Body of pancreas (tissue), 4 donors: ENCODE data around the gene OR10A6. TPM values are rescaled to one million over a fixed set of nuclear protein-coding genes. Genes with fewer than 3 reads are reported as not detected.
A peak's percentile ranks its signal among the peaks of the same experiment; 100 is the strongest.

Experiments
- ATAC-seq: fragments of 150-250 bp; one replicate; pipeline ENCODE4 v1.9.1; 2016
- DNase-seq, 4 donors: peaks; one replicate each; pipeline ENCODE4 v3.0.0-alpha.2; 2019
- H3K27ac ChIP-seq, 4 donors: fragments of 200-600 bp; sonication (generic); 1 replicate in 3 of 4; 2 replicates in 1 of 4; pipeline versions ENCODE4 v1.5.1 to v1.6.1; 2016 to 2019; ENCODE audit warnings: mild to moderate bottlenecking in 1 of 4, mixed read lengths in 1 of 4, moderate library complexity in 1 of 4
- H3K27me3 ChIP-seq, 2 donors: fragments of 200-600 bp; sonication (generic); one replicate each; pipeline ENCODE4 v1.6.0; 2016; ENCODE audit warnings: mild to moderate bottlenecking in 1 of 2
- H3K36me3 ChIP-seq, 2 donors: fragments of 200-600 bp; sonication (generic); replicated peaks in 1 of 2; 2 replicates each; pipeline ENCODE4 v1.5.1; 2016; ENCODE audit warnings: low read depth in 2 of 2; ENCODE audit not compliant: insufficient read depth in 1 of 2
- H3K4me1 ChIP-seq: fragments of 200-600 bp; sonication (generic); one replicate; pipeline ENCODE4 v1.6.0; 2016
- H3K4me3 ChIP-seq, 2 donors: fragments of 200-600 bp; sonication (generic); 1 replicate in 1 of 2; 2 replicates in 1 of 2; pipeline ENCODE4 v1.5.1; 2016 to 2019
- H3K9me3 ChIP-seq, 3 donors: fragments of 200-600 bp; sonication (generic); 1 replicate in 2 of 3; 2 replicates in 1 of 3; pipeline ENCODE4 v1.5.1; 2016
- POLR2A ChIP-seq, 3 donors: fragments of 450-650 bp; IDR thresholded peaks; one replicate each; pipeline ENCODE4 v1.6.1; 2016; ENCODE audit warnings: antibody characterized with exemption in 3 of 3, mild to moderate bottlenecking in 2 of 3
- WGBS, 2 donors: methylation state at CpG; one replicate each; pipeline ENCODE4 v1.1.5; 2017; 5-methylcytosine and 5-hydroxymethylcytosine counted together
- intact Hi-C: fragments of 100-400 bp; cut with DNase I; formaldehyde crosslinking; loops from one replicate; pipeline ENCODE4 v1.15.1; 2023
- total RNA-seq, 2 donors: library from RNA; depleted of rRNA; stranded (reverse); fragments of >200 nt; gene quantifications; one replicate each; pipeline ENCODE4 v1.1.0, GENCODE V29; 2016
- TF ChIP-seq, protein P1 (sequence below), 7 experiments: fragments of 450-650 bp in 4 of 7; fragments of 200-600 bp in 3 of 7; sonication (generic) in 3 of 7; IDR thresholded peaks; one replicate each; pipeline ENCODE4 v1.5.1; 2016 to 2019; ENCODE audit warnings: antibody characterized with exemption in 7 of 7

Gene OR10A6
- total RNA-seq, 2 donors from 2014 or later = not detected

DNA sequence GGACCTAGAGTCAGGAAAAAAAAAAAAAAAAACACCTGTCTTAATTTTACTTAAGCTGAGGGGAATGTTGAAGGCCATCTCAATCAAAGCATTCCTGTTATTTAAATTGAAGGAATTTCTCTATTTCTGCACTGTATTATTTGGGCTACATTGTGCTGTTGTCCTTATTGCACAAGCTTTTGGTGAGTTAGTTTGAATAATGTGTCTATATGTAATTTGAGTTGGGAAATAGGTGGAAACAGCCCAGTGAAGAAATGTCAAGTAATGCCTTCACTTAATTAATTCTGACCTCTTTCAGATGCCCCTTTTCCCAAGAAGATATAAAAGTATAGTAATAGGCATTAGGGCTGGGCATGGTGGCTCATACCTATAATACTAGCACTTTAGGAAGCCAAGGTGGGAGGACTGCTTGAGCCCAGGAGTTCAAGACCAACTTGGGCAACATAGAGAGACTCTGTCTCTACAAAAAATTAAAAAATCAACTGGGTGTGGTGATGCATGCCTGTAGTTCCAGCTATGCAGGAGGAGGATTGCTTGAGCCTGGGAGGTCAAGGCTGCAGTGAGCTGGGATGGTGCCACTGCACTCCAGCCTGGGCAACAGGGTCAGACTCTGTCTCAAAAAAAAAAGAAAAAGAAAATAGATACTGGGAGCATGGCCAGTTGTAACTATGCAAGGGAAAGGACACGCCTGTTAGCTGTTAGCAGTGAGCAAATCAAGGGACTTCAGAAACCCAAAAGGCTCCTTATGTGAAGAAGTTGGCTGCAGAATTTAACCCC lies 34.9 kb downstream of the OR10A6 start:
- no peak for TF ChIP-seq POLR2A (IDR thresholded peaks at IDR 0.05)
- TF ChIP-seq, protein P1, sequence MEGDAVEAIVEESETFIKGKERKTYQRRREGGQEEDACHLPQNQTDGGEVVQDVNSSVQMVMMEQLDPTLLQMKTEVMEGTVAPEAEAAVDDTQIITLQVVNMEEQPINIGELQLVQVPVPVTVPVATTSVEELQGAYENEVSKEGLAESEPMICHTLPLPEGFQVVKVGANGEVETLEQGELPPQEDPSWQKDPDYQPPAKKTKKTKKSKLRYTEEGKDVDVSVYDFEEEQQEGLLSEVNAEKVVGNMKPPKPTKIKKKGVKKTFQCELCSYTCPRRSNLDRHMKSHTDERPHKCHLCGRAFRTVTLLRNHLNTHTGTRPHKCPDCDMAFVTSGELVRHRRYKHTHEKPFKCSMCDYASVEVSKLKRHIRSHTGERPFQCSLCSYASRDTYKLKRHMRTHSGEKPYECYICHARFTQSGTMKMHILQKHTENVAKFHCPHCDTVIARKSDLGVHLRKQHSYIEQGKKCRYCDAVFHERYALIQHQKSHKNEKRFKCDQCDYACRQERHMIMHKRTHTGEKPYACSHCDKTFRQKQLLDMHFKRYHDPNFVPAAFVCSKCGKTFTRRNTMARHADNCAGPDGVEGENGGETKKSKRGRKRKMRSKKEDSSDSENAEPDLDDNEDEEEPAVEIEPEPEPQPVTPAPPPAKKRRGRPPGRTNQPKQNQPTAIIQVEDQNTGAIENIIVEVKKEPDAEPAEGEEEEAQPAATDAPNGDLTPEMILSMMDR (IDR thresholded peaks at IDR 0.05) = no peak
- intact Hi-C loops = no loop called here
- Histone ChIP-seq H3K4me1 (peaks cover 67% of the 10 kb centered on the region), H3K9me3 (no peaks in the 10 kb centered on the region), H3K4me3 (no peak overlapping the region), H3K27ac (peak overlapping the region in 2 of 4 donors; percentile 41 to 78), H3K36me3 (no peaks in the 10 kb centered on the region), H3K27me3 (no peaks in the 10 kb centered on the region)
- DNase-seq = peak in 3 of 4 donors; percentile 8 to 37 (median 19)
- WGBS, 2 donors = 11 to 28% methylated on average over 1 of the region's 1 CpG
- ATAC-seq = peak; percentile 57

DNA sequence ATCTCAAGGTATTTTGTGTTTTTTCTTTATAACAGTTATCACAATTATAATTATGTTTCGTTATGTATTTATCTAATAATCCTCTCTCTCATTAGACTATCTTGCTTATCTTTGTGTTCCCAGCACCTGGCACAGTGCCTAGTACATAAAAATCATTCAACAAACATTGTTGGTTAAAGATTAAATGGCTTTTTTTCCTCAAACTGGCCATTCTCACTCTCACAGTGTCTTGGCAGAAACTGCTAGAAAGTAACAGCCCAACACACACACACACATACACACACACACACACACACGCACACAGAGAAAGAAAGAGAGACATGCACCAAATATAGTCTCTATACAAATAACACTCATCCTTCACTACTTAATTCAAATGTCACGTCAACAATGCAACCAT lies 36.8 kb downstream of the OR10A6 start:
- peak; percentile 27 for ATAC-seq

DNA sequence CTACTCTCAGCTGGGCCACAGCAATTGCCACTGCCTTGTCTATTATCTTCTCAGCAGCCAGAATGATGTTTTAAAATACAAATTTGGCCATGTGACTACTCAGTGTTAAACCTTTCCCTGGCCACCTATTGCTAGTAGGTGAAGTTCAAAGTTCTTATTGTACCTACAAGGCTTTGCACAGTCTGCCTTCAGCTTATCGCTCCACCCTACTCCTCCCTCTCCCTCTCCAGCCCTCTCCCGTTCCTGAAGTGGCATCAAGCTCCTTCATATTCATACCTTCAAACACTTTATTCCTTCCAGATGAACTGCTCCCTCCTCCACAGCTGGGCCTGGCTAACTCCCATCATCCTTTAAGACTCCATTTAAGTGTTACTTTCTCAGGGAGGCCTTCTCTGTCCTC lies 37.3 kb downstream of the OR10A6 start:
- Histone ChIP-seq H3K36me3 (no peaks in the 10 kb centered on the region), H3K9me3 (no peaks in the 10 kb centered on the region), H3K27me3 (no peaks in the 10 kb centered on the region), H3K4me3 (no peak overlapping the region), H3K4me1 (peaks cover 60% of the 10 kb centered on the region), H3K27ac (peak overlapping the region; percentile 52 to 78 (median 62))
- ATAC-seq (peak; percentile 79), DNase-seq (peak; percentile 21 to 66 (median 52))
- intact Hi-C loops = no loop called here
- no peak for TF ChIP-seq POLR2A (IDR thresholded peaks at IDR 0.05)
- TF ChIP-seq, protein P1 (IDR thresholded peaks at IDR 0.05) = no peak
- WGBS, 2 donors = 42 to 45% methylated on average over 2 of the region's 2 CpGs

More for the DNA sequence above, 36.8 kb downstream of the OR10A6 start:
- no peak for TF ChIP-seq POLR2A (IDR thresholded peaks at IDR 0.05)
- TF ChIP-seq, protein P1 (IDR thresholded peaks at IDR 0.05) = no peak
- 15 to 17% methylated on average over 3 of the region's 3 CpGs for WGBS, 2 donors
- peaks cover 64% of the 10 kb centered on the region for H3K4me1 ChIP-seq
- H3K9me3 ChIP-seq = no peaks in the 10 kb centered on the region
- no peaks in the 10 kb centered on the region for H3K36me3 ChIP-seq
- no peaks in the 10 kb centered on the region for H3K27me3 ChIP-seq
- H3K4me3 ChIP-seq = no peak overlapping the region
- peak; percentile 22 to 47 (median 32) for DNase-seq
- H3K27ac ChIP-seq = peak overlapping the region; percentile 52 to 78 (median 62)
- intact Hi-C loops = no loop called here

DNA sequence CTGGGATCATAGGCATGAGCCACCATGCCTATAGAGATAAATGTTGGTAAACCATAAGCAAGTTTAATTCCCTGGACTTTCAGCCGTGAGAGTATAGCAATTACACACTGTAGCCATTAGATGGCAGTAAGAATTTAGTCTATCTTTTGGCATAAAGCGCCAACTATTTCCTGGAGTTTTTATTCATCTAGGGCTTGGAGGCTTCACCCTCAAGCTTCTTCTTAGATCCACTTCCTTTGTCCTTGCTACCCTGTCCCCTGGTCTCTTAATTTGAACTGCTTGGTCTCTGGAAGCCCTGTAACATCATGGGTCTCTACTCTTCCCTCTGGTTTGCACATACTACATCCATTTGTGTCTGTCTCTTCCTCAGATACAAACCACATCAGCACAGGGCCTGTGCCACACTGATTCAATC lies 38.2 kb downstream of the OR10A6 start:
- ATAC-seq (peak; percentile 78), DNase-seq (peak in 1 of 4 donors; percentile 30)
- peaks cover 51% of the 10 kb centered on the region for H3K4me1 ChIP-seq
- H3K9me3 ChIP-seq = no peaks in the 10 kb centered on the region
- no peak overlapping the region for H3K4me3 ChIP-seq
- H3K27ac ChIP-seq = peak overlapping the region in 3 of 4 donors; percentile 56 to 78 (median 68)
- no peak for TF ChIP-seq POLR2A (IDR thresholded peaks at IDR 0.05)
- TF ChIP-seq, protein P1 (IDR thresholded peaks at IDR 0.05) = peak; percentile 28 to 92 (median 88)
- no peaks in the 10 kb centered on the region for H3K36me3 ChIP-seq
- no peaks in the 10 kb centered on the region for H3K27me3 ChIP-seq
- intact Hi-C loops = no loop called here
- WGBS, 2 donors = 6 to 10% methylated on average over 2 of the region's 2 CpGs
